DMS79 treated with DMSO at 0.1 percent for 48 hours (cell line): Measurements from ENCODE around the gene SORCS2.

ENCODE experiments used
- DNase-seq: peaks from one replicate; lab custom pipeline; 2025; lab: John Stamatoyannopoulos, UW

The SORCS2 gene

GRCh38 chr4:7428261-7429068, 236.1 kb downstream of the SORCS2 start:
- no peak for DNase-seq

DNA sequence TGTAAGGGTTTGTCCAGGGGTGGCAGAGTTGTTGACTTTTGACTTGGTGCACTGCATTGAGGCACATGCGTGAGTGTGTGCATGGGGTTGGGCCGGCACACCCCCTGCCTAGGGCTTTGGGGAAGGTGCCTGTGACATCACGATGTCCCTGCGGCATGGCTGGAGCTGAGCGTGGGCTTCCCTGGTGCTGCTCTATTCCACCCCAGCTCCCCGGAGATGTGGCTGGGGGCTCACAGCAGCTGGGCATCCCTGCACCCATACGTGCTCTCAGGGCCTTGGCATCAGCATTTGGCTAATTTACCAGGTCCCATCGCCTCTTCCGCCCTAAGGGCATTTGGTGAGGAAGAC, 236.7 kb downstream of the SORCS2 start:
- DNase-seq: no peak

- DNase-seq: no peak
These were observed 237.3 kb downstream of the SORCS2 start for GRCh38 chr4:7429601-7430078.

GRCh38 chr4:7430368-7430964, 238.1 kb downstream of the SORCS2 start:
- DNase-seq: no peak

GRCh38 chr4:7430965-7431695, 238.8 kb downstream of the SORCS2 start:
- no peak for DNase-seq

- DNase-seq: no peak
These were observed 239.6 kb downstream of the SORCS2 start for GRCh38 chr4:7431696-7432530.

- DNase-seq: no peak
These were observed 240.4 kb downstream of the SORCS2 start for GRCh38 chr4:7432531-7433375.

GRCh38 chr4:7433376-7434140, 241.2 kb downstream of the SORCS2 start:
- no peak for DNase-seq

- DNase-seq: no peak
These were observed 241.9 kb downstream of the SORCS2 start for GRCh38 chr4:7434141-7434765.

DNA sequence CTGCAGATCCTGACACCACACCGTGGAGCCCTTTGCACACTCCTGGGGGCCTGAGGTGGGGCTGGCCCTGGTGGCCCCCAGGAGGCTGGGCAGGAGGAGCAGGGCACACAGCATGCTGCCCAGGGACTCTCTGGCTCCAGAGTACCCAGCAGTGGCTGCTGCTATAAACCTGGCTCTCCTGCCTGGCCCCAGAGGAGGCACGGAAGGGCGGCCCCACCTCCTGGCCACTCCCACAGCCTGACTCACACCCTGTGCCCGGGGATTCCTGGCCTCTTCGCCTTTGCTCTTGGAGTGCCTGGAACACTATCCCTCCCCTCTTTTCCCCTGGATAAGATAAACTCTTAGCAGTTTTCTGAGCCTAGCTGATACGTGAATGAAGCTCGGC, 242.4 kb downstream of the SORCS2 start, which contains the start of gene PSAPL1:
Gene PSAPL1 (minus strand): TSS at position 165 of the 385 bp plus-strand sequence. CDS start 51 bp downstream, at position 114.
- no peak for DNase-seq

GRCh38 chr4:7435471-7436061, 243.2 kb downstream of the SORCS2 start:
- no peak for DNase-seq

GRCh38 chr4:7436256-7436655, 243.9 kb downstream of the SORCS2 start:
- DNase-seq: no peak

- DNase-seq: no peak
These were observed 247.4 kb downstream of the SORCS2 start for GRCh38 chr4:7439699-7440098.

GRCh38 chr4:7441201-7441600, 248.9 kb downstream of the SORCS2 start:
- DNase-seq: no peak

GRCh38 chr4:7442574-7443162, 250.3 kb downstream of the SORCS2 start:
- DNase-seq: no peak

- no peak for DNase-seq
These were observed 252.0 kb downstream of the SORCS2 start for GRCh38 chr4:7444314-7444713.

DNA sequence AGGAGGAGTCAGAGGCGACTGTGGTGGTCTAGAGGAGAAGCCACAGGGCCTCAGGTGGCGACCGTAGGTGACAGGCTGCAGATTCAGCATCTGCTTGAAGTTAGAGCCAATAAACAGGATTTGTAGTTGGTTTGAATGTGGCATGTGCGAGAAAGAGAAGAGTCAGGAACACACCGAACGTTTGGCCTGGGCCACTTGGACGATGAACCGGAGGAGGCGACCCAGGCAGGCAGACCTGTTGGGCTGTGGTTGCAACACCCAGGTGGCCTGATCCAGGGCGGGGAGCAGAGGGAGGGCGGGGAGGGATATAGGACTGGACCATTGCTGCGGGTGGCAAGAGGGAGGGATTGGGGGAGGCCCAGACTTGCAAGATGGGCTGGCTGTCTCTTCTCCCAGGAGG, 252.4 kb downstream of the SORCS2 start:
- DNase-seq: no peak

- DNase-seq: no peak
These were observed 254.9 kb downstream of the SORCS2 start for GRCh38 chr4:7447236-7447635.

- DNase-seq: no peak
These were observed 255.7 kb downstream of the SORCS2 start for GRCh38 chr4:7448036-7448435.
